Kasumi-1 (cell line): ENCODE measurements around the gene SP100.
"Not testable (repeated sequence)": the region's sequence is repeated elsewhere in the genome, so short reads cannot be mapped to it uniquely, and the experiment has no call there.

Source experiments
- DNase-seq, 2 experiments: peaks; one replicate each; lab custom pipeline; 2025; lab: John Stamatoyannopoulos, UW

SP100 gene

GRCh38 chr2:230459216-230459615, 43.2 kb downstream of the SP100 start:
- peak in 1 of 2 experiments; percentile 1 for DNase-seq

DNA sequence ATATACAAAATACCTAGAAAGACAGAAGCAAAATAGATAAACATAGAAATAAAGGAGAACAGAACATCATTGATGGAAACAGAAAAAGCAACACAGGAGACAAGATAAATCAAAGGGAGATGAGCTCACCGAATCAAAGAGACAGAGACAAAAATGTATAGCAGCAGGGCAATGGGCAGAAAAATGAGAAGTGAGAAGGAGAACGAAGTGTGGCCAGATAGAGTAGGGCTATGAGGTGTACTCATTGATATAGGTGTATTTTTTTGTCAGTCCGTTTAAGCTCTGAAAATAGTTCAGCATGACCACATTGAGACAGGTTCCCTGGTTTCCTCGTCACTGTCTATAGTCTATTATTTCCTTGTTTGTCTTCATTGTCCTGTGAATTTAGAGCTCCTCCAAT, 55.1 kb downstream of the SP100 start:
- DNase-seq: no peak

- DNase-seq: no peak
Measured at GRCh38 chr2:230472621-230473018, 56.6 kb downstream of the SP100 start.

DNA sequence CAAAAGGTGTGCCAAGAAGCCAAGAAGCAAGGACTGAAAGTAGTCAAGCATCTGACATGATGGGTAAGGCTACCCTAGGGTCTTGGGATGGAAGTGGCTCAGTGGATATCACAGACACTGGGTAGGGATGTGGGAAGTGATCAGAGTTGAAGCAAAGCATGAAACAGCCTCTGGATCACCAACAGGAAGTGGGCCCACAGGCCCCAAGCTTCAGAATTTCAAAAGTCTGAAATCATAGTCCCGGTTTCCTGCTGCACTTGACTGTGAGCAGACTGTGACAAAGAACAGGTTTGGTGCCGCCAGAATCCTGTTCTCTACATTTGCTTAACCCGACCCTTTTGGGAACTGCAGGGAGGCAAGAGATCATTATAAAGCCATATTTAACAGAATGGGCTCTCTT, 57.4 kb downstream of the SP100 start:
- DNase-seq: peak in 1 of 2 experiments; percentile 35

DNA sequence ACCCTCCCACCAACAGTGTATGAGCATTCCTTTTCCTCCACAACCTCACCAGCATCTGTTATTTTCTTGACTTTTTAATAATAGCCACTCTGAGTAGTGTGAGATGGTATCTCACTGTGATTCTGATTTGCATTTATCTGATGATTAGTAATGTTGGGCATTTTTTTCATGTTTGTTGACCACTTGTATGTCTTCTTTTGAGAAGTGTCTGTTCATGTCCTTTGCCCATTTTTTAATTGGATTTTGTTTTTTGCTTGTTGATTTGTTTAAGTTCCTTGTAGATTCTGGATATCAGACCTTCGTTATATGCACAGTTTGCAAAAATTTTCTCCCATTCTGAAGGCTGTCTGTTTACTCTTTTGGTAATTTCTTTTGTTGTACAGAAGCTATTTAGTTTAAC, 59.1 kb downstream of the SP100 start:
- no peak for DNase-seq

DNA sequence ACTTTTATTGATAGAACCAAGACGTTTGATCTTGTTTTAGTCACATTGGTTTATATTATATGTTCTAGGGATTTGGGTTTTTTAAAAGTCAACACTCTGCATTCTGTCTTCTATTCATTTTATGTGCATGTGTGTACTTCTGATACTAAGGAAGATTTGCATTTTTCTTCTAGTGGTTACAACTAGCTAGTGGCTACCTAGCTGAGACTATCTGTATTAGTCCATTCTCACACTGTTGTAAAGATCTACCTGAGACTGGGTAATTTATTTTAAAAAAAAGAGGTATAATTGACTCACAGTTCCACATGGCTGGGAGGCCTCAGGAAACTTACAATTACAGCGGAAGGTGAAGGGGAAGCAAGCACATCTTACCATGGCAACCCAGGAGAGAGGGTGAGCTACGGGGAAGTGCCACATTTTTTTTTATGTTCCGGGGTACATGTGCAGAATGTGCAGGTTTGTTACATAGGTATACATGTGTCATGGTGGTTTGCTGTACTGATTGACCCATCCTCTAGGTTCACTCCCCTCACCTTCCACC, 69.9 kb downstream of the SP100 start:
- DNase-seq: no peak

- DNase-seq: not testable (repeated sequence)
Measured at GRCh38 chr2:230491219-230491618, 75.2 kb downstream of the SP100 start.

DNA sequence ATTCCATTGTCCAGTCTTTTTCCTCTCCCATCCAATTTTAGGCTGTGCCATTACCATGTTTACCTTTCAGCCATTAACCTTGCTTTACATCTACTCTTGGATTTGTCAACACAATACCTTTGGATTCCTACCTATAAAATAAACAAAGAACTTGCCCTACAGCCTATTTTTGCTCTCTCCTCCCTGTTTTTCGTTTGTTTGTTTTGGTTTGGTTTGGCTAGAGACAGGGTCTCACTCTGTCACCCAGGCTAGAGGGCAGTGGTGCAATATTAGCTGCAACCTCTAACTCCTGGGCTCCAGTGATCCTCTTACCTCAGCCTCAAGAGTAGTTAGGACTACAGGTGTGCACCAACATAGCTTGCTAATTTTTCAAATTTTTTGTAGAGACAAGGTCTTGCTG, 76.1 kb downstream of the SP100 start:
- no peak for DNase-seq

GRCh38 chr2:230494980-230495379, 79.0 kb downstream of the SP100 start:
- no peak for DNase-seq

DNA sequence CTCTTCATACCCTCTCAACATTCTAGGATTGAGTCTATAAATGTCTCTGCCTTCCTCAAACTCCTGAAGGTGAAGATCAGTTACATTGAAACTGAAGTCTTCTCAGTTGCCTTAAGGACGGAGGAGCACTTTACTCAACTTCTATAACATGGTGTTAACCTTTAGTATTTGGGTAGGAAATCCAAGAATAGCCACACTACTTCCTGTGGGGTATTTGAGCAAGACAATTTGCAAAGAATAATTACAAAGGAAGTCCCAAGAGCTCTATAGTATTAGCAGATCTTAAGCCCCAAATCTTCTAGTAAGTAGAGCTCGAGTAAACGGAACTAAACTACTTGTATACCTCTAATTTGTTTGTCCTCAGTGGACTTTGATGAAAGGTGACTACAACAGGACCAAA, 80.9 kb downstream of the SP100 start:
- DNase-seq: peak; percentile 6 to 13

- DNase-seq: no peak
Measured at GRCh38 chr2:230498506-230499107, 82.6 kb downstream of the SP100 start.

DNA sequence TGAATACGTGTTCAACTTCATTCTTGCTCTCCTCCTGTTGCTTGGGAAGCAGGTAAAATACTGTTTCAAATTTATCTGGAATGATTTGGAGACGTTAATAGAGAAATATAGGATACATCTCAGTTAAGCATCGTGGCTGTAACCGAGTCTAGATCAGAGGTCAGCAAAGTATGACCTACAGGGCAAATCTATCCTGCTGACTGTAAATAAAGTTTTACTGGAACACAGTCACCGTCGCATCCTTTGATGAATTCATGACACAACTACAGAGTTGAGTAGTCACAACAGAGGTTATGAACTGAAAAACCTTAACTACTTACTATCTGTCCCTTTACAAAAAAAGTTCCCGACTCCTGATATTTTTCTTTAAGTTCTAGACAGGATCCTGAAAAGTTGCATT, 86.6 kb downstream of the SP100 start:
- DNase-seq: no peak

DNA sequence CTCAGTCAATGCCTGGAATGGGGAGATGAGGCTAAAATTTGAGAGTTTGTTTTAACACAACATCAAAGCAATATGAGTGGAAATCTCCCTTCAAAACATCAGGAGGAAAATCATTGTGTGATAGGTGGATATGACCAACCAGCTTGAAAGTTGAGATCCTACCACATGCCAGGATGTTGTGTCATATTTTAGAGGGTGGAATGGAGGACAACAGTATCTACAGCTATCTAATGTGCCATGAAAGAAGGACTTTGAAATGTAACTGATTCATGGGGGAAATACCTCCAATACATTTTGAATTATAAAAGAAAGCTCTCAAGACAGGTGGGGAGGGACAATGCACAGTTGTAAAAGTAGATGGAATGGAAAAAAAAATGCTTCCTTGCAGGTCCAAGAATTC, 87.8 kb downstream of the SP100 start:
- DNase-seq: no peak

DNA sequence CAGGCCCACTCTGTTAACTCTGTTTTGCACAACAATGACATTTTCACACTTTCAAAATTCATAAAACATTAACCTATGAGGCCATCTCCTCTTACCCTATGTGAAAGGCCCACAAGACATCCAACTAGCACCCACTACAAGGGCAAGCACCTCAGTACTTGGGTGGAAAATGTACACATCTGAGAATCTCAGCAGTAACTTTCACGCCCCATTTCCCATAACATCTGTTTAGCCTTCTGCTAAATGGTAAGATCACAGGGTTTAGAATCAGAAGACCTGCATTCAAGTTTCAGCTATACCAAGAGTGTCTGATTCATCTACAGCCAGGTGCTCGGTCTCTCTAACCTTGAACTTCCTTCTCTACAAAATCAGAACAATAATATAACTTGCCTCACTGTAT, 89.2 kb downstream of the SP100 start:
- no peak for DNase-seq

- DNase-seq: no peak
Measured at GRCh38 chr2:230512955-230513748, 97.2 kb downstream of the SP100 start.

DNA sequence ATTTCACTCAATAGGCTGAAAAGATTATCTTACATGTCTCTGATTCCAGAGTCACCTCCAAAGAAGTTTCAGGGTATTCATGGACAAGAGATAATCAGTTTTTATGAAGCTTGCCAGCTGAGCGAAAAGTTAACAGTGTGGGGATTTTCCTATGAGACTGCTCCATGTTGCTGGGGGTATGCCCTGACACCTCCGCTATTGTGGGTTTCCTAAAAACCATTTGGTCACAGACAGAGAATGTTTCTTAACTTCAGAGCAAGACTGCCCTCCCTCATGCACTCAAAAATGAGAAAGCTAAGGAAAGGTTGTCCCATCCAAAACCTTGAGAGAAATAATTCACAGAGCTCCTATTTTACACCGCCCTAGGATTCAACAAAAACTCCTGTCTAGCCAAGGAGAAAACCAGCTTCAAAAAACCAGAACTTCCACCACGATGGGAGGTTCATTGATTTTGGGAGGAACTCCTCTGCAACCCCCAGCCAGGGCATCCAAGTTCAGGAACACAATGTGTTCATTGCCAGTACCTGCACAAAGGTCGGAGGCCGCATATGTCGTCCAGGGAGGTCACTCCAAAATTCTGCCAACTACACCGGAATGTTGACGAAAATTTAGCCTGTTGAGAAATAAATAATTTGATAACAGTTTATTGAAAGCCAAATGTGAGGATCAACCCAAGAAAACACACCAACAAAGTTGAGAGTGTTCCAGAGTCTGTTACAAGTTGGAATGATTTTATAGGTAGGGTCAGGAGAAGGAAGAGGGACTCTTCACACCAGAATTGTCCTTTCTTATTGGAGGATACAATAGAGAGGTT, 104.3 kb downstream of the SP100 start:
- DNase-seq: no peak

- no peak for DNase-seq
Measured at GRCh38 chr2:230520875-230521155, 104.8 kb downstream of the SP100 start.

DNA sequence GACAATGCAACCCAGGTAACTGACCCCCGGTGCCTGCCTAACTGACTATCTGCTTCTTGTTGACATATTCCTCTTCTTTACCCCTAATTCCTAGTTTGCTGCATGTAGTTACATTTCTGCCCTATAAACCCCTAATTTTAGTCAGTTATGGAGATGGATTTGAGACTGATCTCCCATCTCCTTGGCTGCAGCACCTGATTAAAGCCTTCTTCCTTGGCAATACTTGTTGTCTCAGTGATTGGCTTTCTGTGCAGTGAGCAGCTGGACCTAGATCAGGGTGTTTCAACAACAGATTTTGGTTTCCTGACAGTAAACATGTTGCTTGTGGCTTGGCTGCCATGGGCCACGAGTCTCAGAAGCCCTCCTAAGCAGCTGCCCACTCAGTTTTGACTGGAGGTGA, 105.4 kb downstream of the SP100 start:
- no peak for DNase-seq

DNA sequence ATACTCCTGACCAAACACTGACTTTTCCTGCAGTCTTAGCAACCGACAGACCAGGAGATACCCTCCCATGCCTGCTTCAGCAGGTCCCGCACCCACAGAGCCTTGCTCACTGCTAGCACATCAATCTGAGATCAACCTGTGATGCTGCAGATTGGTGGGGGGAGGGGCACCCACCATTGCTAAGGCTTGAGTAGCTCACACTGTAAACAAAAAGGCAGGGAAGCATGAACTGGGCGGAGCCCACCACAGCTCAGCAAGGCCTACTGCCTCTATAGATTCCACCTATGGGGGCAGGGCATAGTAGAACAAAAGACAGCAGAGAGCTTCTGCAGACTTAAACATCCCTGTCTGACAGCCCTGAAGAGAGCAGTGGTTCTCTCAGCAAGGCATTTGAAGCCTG, 109.7 kb downstream of the SP100 start:
- DNase-seq: no peak

- no peak for DNase-seq
Measured at GRCh38 chr2:230537531-230537976, 121.6 kb downstream of the SP100 start.

DNA sequence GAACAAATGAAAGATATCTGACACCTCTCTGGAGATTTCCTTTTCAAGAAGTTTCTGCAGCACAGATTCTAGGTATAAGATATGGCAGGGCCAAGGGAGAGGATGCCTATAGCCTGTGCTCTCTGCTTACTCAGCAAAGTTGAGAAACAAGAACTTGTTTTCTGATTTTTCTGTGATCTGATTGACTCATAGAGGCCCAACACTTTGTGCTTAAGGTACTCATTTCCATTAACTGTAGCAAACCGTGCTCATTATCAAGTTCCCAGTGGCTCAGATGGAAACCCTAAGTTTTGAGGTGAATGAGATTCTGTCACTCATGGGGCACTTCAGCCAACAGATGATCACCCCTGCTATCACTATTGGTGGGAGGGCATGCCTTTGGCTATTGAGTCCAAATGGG, 124.3 kb downstream of the SP100 start:
- DNase-seq: no peak

- peak; percentile 17 to 19 for DNase-seq
Measured at GRCh38 chr2:230541934-230542380, 126.0 kb downstream of the SP100 start.

GRCh38 chr2:230542751-230543150, 126.8 kb downstream of the SP100 start:
- no peak for DNase-seq
